H9 (cell line): Measurements from ENCODE around the gene TFG. TPM values are rescaled to one million over a fixed set of nuclear protein-coding genes. Genes with fewer than 3 reads are reported as not detected.

ENCODE experiments used
- DNase-seq: peaks from one replicate; pipeline ENCODE4 v3.0.0-alpha.2; 2017
- H2AFZ ChIP-seq: one replicate; pipeline ENCODE4 v1.6.1; 2013; ENCODE audit warnings: mild to moderate bottlenecking, low read length, control low read depth, moderate library complexity
- H2AK5ac ChIP-seq: 2 replicates; pipeline ENCODE4 v1.6.1; 2013; ENCODE audit warnings: low read length, control low read depth, mixed read lengths; ENCODE audit not compliant: insufficient read length
- H2BK120ac ChIP-seq: one replicate; pipeline ENCODE4 v1.6.1; 2013; ENCODE audit warnings: low read depth, mild to moderate bottlenecking, low read length, control low read depth, inconsistent platforms; ENCODE audit not compliant: poor library complexity, severe bottlenecking
- H2BK12ac ChIP-seq: 2 replicates; pipeline ENCODE4 v1.6.1; 2013; ENCODE audit warnings: low read length, control low read depth, mixed read lengths, low read depth; ENCODE audit not compliant: insufficient read length
- H2BK15ac ChIP-seq: 2 replicates; pipeline ENCODE4 v1.6.1; 2013; ENCODE audit warnings: low read depth, low read length, control low read depth
- H2BK20ac ChIP-seq: one replicate; pipeline ENCODE4 v1.6.1; 2013; ENCODE audit warnings: low read depth, mild to moderate bottlenecking, low read length, control low read depth, inconsistent platforms; ENCODE audit not compliant: poor library complexity, severe bottlenecking
- H2BK5ac ChIP-seq: 2 replicates; pipeline ENCODE4 v1.6.1; 2013; ENCODE audit warnings: low read length, control low read depth, mixed read lengths; ENCODE audit not compliant: insufficient read length
- H3K14ac ChIP-seq: 2 replicates; pipeline ENCODE4 v1.6.1; 2013; ENCODE audit warnings: low read length, control low read depth; ENCODE audit not compliant: insufficient read depth
- H3K18ac ChIP-seq: 2 replicates; pipeline ENCODE4 v1.6.1; 2013; ENCODE audit warnings: low read depth, mild to moderate bottlenecking, mixed read lengths, low read length, control low read depth; ENCODE audit not compliant: insufficient read length
- H3K23ac ChIP-seq: 2 replicates; pipeline ENCODE4 v1.6.1; 2013; ENCODE audit warnings: low read length, control low read depth, mixed read lengths, low read depth; ENCODE audit not compliant: insufficient read length
- H3K23me2 ChIP-seq: 2 replicates; pipeline ENCODE4 v1.6.1; 2013; ENCODE audit warnings: low read depth, mild to moderate bottlenecking, mixed read lengths, low read length, control low read depth; ENCODE audit not compliant: insufficient read length, poor library complexity, severe bottlenecking
- H3K27ac ChIP-seq: 2 replicates; pipeline ENCODE4 v1.5.1; 2013; ENCODE audit warnings: low read length, control low read depth, mixed read lengths, low read depth; ENCODE audit not compliant: insufficient read length
- H3K27me3 ChIP-seq: 2 replicates; pipeline ENCODE4 v1.6.1; 2013; ENCODE audit warnings: low read length, control low read depth, inconsistent platforms; ENCODE audit not compliant: insufficient read depth
- H3K4ac ChIP-seq: 2 replicates; pipeline ENCODE4 v1.6.1; 2013; ENCODE audit warnings: low read depth, mild to moderate bottlenecking, control low read depth, inconsistent platforms, low read length, moderate library complexity
- H3K4me1 ChIP-seq: 2 replicates; pipeline ENCODE4 v1.6.1; 2013; ENCODE audit warnings: low read length, control low read depth, inconsistent platforms; ENCODE audit not compliant: insufficient read depth
- H3K4me2 ChIP-seq: 2 replicates; pipeline ENCODE4 v1.6.1; 2013; ENCODE audit warnings: low read length, control low read depth, mixed read lengths; ENCODE audit not compliant: insufficient read length, insufficient read depth
- H3K56ac ChIP-seq: 2 replicates; pipeline ENCODE4 v1.6.1; 2013; ENCODE audit warnings: low read depth, mild to moderate bottlenecking, mixed read lengths, low read length, control low read depth; ENCODE audit not compliant: insufficient read length
- H3K79me1 ChIP-seq: 2 replicates; pipeline ENCODE4 v1.6.1; 2013; ENCODE audit warnings: low read depth, mild to moderate bottlenecking, moderate library complexity, low read length, control low read depth, inconsistent platforms; ENCODE audit not compliant: insufficient read depth, poor library complexity, severe bottlenecking
- H3K79me2 ChIP-seq: 2 replicates; pipeline ENCODE4 v1.6.1; 2013; ENCODE audit warnings: low read length, control low read depth, inconsistent platforms; ENCODE audit not compliant: insufficient read depth
- H3K9ac ChIP-seq: 2 replicates; pipeline ENCODE4 v1.6.1; 2013; ENCODE audit warnings: low read length, control low read depth, mixed read lengths; ENCODE audit not compliant: insufficient read length; ENCODE audit errors: extremely low read depth
- H3K9me3 ChIP-seq: one replicate; pipeline ENCODE4 v1.6.1; 2013; ENCODE audit warnings: low read depth, low read length, inconsistent platforms; ENCODE audit not compliant: control insufficient read depth
- H3T11ph ChIP-seq: one replicate; pipeline ENCODE4 v1.6.1; 2013; ENCODE audit warnings: mild to moderate bottlenecking, low read length, control low read depth, inconsistent platforms
- H4K20me1 ChIP-seq: one replicate; pipeline ENCODE4 v1.6.1; 2013; ENCODE audit not compliant: control insufficient read depth, insufficient read length, insufficient read depth
- H4K5ac ChIP-seq: 2 replicates; pipeline ENCODE4 v1.6.1; 2013; ENCODE audit warnings: low read depth, mild to moderate bottlenecking, mixed read lengths, low read length, control low read depth; ENCODE audit not compliant: insufficient read length
- H4K8ac ChIP-seq: replicated peaks from 2 replicates; pipeline ENCODE4 v1.6.1; 2013; ENCODE audit warnings: low read length, control low read depth, mixed read lengths, low read depth; ENCODE audit not compliant: insufficient read length
- H4K91ac ChIP-seq: 2 replicates; pipeline ENCODE4 v1.6.1; 2013; ENCODE audit warnings: low read depth, mild to moderate bottlenecking, moderate library complexity, mixed read lengths, low read length, control low read depth; ENCODE audit not compliant: insufficient read length
- H3K27ac Mint-ChIP-seq, 3 experiments: 2 replicates in 2 of 3; 3 replicates in 1 of 3; pipeline ENCODE4 v1.8.0; 2020 to 2021; ENCODE audit warnings: mixed read lengths in 3 of 3, mild to moderate bottlenecking in 1 of 3, moderate library complexity in 1 of 3
- H3K27me3 Mint-ChIP-seq: 2 replicates; pipeline ENCODE4 v1.8.0; 2021; ENCODE audit warnings: low read depth, mild to moderate bottlenecking, moderate library complexity, mixed read lengths
- H3K36me3 Mint-ChIP-seq, 3 experiments: 2 replicates in 2 of 3; 3 replicates in 1 of 3; pipeline ENCODE4 v1.8.0; 2020 to 2021; ENCODE audit warnings: low read depth in 3 of 3, mixed read lengths in 3 of 3; ENCODE audit not compliant: insufficient read depth in 1 of 3
- H3K4me1 Mint-ChIP-seq, 2 experiments: 2 replicates each; pipeline ENCODE4 v1.8.0; 2020; ENCODE audit warnings: mixed read lengths in 2 of 2
- H3K4me3 Mint-ChIP-seq, 2 experiments: 2 replicates in 1 of 2; 3 replicates in 1 of 2; pipeline ENCODE4 v1.8.0; 2020 to 2021; ENCODE audit warnings: mild to moderate bottlenecking in 2 of 2, mixed read lengths in 2 of 2, moderate library complexity in 1 of 2
- H3K9me3 Mint-ChIP-seq, 2 experiments: 2 replicates in 1 of 2; 3 replicates in 1 of 2; pipeline ENCODE4 v1.8.0; 2020; ENCODE audit warnings: mild to moderate bottlenecking in 2 of 2, mixed read lengths in 2 of 2, moderate library complexity in 1 of 2
- WGBS: extraction: QIAGEN DNeasy Blood & Tissue Kit; methylation state at CpG from one replicate; pipeline ENCODE4 v1.1.7; 2013; ENCODE audit warnings: missing lambda C conversion rate, low lambda C conversion rate, mixed read lengths; ENCODE audit not compliant: insufficient read length; ENCODE audit errors: extremely low coverage; 5-methylcytosine and 5-hydroxymethylcytosine counted together
- total RNA-seq: library from RNA; stranded (reverse); gene quantifications from 2 replicates; pipeline ENCODE4 v1.2.1, GENCODE V29; 2021
- TF ChIP-seq, protein P1 (sequence below): fragments of 200-600 bp; sonication (generic); conservative IDR thresholded peaks from 3 replicates; pipeline ENCODE4 v1.8.0; 2021; ENCODE audit warnings: antibody characterized with exemption, mild to moderate bottlenecking

The TFG gene
- total RNA-seq, 1 experiment from 2014 or later: 80.7 TPM

GRCh38 chr3:100782906-100783305 is 73.6 kb downstream of the TFG start:
- H3K79me1 ChIP-seq: no peaks in the 10 kb centered on the region
- H3K18ac ChIP-seq: no peak overlapping the region
- no peak overlapping the region for H3K14ac ChIP-seq
- Mint-ChIP-seq H3K4me1 (0 out of 4 replicates have a peak, but pooled peaks cover 0 to 2% of the 10 kb centered on the region in 2 experiments), H3K36me3 (no peaks in the 10 kb centered on the region; a peak in 1 of 7 replicates), H3K27ac (peak overlapping the region in 1 of 3 experiments; percentile 13; a peak in 1 of 7 replicates), H3K9me3 (peaks cover 6 to 10% of the 10 kb centered on the region in 2 experiments; a peak in 4 of 5 replicates), H3K27me3 (no peaks in the 10 kb centered on the region), H3K4me3 (no peak overlapping the region)
- H2BK15ac ChIP-seq: no peak overlapping the region
- no peak overlapping the region for H3K4me2 ChIP-seq
- no peak overlapping the region for H3K23ac ChIP-seq
- no peak overlapping the region for H2BK20ac ChIP-seq
- no peak overlapping the region for H3K4ac ChIP-seq
- H3K9me3 ChIP-seq: no peaks in the 10 kb centered on the region
- H4K5ac ChIP-seq: no peak overlapping the region
- no peak overlapping the region for H4K91ac ChIP-seq
- TF ChIP-seq, protein P1, sequence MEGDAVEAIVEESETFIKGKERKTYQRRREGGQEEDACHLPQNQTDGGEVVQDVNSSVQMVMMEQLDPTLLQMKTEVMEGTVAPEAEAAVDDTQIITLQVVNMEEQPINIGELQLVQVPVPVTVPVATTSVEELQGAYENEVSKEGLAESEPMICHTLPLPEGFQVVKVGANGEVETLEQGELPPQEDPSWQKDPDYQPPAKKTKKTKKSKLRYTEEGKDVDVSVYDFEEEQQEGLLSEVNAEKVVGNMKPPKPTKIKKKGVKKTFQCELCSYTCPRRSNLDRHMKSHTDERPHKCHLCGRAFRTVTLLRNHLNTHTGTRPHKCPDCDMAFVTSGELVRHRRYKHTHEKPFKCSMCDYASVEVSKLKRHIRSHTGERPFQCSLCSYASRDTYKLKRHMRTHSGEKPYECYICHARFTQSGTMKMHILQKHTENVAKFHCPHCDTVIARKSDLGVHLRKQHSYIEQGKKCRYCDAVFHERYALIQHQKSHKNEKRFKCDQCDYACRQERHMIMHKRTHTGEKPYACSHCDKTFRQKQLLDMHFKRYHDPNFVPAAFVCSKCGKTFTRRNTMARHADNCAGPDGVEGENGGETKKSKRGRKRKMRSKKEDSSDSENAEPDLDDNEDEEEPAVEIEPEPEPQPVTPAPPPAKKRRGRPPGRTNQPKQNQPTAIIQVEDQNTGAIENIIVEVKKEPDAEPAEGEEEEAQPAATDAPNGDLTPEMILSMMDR: no peak
- H3K56ac ChIP-seq: no peak overlapping the region
- H4K20me1 ChIP-seq: no peaks in the 10 kb centered on the region
- H3K27me3 ChIP-seq: no peaks in the 10 kb centered on the region
- no peaks in the 10 kb centered on the region for H3K23me2 ChIP-seq
- no peaks in the 10 kb centered on the region for H3K4me1 ChIP-seq
- H4K8ac ChIP-seq: no peak overlapping the region
- H3K79me2 ChIP-seq: no peaks in the 10 kb centered on the region
- no CpG with 5 or more reads among the region's 3 CpGs for WGBS
- H2BK120ac ChIP-seq: no peak overlapping the region
- H3T11ph ChIP-seq: no peak overlapping the region
- H2AFZ ChIP-seq: no peak overlapping the region
- H2AK5ac ChIP-seq: no peak overlapping the region
- no peak overlapping the region for H2BK5ac ChIP-seq
- H2BK12ac ChIP-seq: no peak overlapping the region
- no peak overlapping the region for H3K9ac ChIP-seq
- no peak overlapping the region for H3K27ac ChIP-seq
- DNase-seq: no peak
